Glutamatergic neuron (in vitro differentiated cells): ENCODE measurements around the gene IRGC. TPM values are rescaled to one million over a fixed set of nuclear protein-coding genes. Genes with fewer than 3 reads are reported as not detected.
"Not testable (repeated sequence)": the region's sequence is repeated elsewhere in the genome, so short reads cannot be mapped to it uniquely, and the experiment has no call there.

Experiments used
- DNase-seq: peaks from one replicate; pipeline ENCODE4 v3.0.0; 2022
- H3K27ac Mint-ChIP-seq: one replicate; pipeline ENCODE4 v1.8.0; 2020; ENCODE audit warnings: mild to moderate bottlenecking, mixed read lengths, inconsistent platforms; ENCODE audit not compliant: unreplicated experiment
- H3K27me3 Mint-ChIP-seq: one replicate; pipeline ENCODE4 v1.8.0; 2020; ENCODE audit warnings: mild to moderate bottlenecking, moderate library complexity, mixed read lengths, inconsistent platforms; ENCODE audit not compliant: unreplicated experiment
- H3K36me3 Mint-ChIP-seq: one replicate; pipeline ENCODE4 v1.8.0; 2020; ENCODE audit warnings: mild to moderate bottlenecking, mixed read lengths, inconsistent platforms; ENCODE audit not compliant: unreplicated experiment
- H3K4me1 Mint-ChIP-seq: one replicate; pipeline ENCODE4 v1.8.0; 2020; ENCODE audit warnings: mild to moderate bottlenecking, low read depth, mixed read lengths, inconsistent platforms; ENCODE audit not compliant: unreplicated experiment
- H3K4me3 Mint-ChIP-seq: one replicate; pipeline ENCODE4 v1.8.0; 2020; ENCODE audit warnings: mild to moderate bottlenecking, mixed read lengths, inconsistent platforms; ENCODE audit not compliant: unreplicated experiment
- H3K9me3 Mint-ChIP-seq: one replicate; pipeline ENCODE4 v1.8.0; 2020; ENCODE audit warnings: mild to moderate bottlenecking, moderate library complexity, mixed read lengths, inconsistent platforms; ENCODE audit not compliant: unreplicated experiment
- CTCF ChIP-seq: fragments of 200-600 bp; sonication (generic); IDR thresholded peaks from one replicate; pipeline ENCODE4 v1.5.0; 2021; ENCODE audit not compliant: partially characterized antibody, unreplicated experiment
- total RNA-seq: library from RNA; stranded (reverse); fragmentation: NEBNext Ultra II Directional; extraction: Animal tissue kit (Norgen Biotek cat#: 25700); gene quantifications from one replicate; pipeline ENCODE4 v1.2.1, GENCODE V29; 2021; ENCODE audit not compliant: unreplicated experiment

The IRGC gene
- total RNA-seq, 1 donor from 2014 or later: not detected

DNA sequence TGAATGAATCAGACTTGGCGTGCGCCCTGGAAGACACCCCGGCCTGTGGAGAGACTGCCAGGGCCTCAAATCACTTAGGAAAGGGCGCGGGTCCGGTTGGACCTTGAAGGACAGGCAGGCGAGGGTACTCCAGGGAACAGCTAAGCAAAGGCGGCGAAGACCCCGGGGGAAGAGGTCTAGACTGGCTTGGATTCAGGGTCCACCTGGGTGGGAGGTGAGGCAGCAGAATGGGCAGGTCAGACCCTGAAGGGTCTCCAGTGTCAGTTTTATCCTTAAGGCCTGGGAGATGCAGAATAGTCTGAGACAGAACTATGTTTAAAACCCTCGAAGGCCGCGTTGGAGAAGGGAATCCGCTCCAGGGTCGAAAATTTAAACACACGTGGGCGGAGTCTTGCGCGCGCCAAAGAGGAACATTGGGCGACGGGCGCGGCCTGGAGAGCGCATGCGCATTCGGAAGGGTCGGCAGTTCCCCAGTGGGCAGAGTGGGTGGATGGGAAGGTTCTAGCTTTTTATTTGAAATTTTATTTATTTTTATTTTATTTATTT lies 39.5 kb downstream of the IRGC start:
- DNase-seq: peak; percentile 84
- Mint-ChIP-seq H3K4me3 (peak overlapping the region; percentile 95), H3K4me1 (peaks cover 4% of the 10 kb centered on the region), H3K36me3 (no peaks in the 10 kb centered on the region), H3K27ac (peak overlapping the region; percentile 82), H3K9me3 (peaks cover 11% of the 10 kb centered on the region), H3K27me3 (peaks cover 9% of the 10 kb centered on the region)
- no peak for TF ChIP-seq CTCF

DNA sequence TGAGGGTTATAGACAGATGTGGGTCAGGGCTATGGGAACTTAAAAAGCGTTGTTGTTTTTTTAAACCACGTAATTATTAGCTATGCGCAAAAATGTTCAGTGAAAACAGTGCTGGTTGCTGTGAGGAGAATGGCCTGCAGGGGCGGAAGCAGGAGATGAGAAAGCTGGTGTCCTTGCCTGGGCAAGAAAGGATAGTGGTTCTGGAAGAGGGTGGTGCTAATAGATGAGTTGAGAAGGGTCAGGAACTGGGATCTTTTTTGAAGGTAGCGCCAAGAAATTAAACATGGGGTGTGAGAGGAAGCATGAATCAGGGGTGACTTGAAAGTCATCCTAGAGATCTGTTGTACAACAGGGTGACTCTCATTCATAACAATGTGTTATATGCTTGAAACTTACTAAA lies 43.6 kb downstream of the IRGC start:
- H3K27me3 Mint-ChIP-seq: peaks cover 7% of the 10 kb centered on the region
- TF ChIP-seq CTCF: no peak
- peak overlapping the region; percentile 5 for H3K27ac Mint-ChIP-seq
- peaks cover 11% of the 10 kb centered on the region for H3K9me3 Mint-ChIP-seq
- no peak overlapping the region for H3K4me3 Mint-ChIP-seq
- H3K4me1 Mint-ChIP-seq: peaks cover 2% of the 10 kb centered on the region
- no peaks in the 10 kb centered on the region for H3K36me3 Mint-ChIP-seq
- no peak for DNase-seq

DNA sequence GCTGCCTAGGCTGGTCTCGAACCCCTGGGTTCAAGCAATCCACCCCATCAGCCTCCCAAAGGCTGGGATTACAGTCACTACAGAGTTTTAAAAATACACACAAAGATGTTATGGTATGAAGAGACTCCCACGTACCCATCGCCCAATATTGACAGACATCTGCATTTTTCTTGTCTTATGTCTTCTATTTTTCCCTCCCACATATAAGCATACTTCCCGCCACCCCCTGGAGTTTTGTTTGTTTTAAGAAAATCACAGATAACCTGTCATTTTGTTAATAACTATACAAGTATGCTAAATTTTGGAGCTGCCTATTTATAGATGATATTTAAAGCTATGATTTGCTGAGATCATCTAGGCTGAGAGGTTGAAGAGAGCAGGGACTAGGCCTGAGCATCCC lies 45.1 kb downstream of the IRGC start:
- Mint-ChIP-seq H3K36me3 (no peaks in the 10 kb centered on the region), H3K4me1 (peaks cover 2% of the 10 kb centered on the region)

GRCh38 chr19:43762814-43763213 lies 46.9 kb downstream of the IRGC start:
- H3K4me3 Mint-ChIP-seq: no peak overlapping the region
- no peak for DNase-seq
- H3K4me1 Mint-ChIP-seq: peaks cover 2% of the 10 kb centered on the region
- no peaks in the 10 kb centered on the region for H3K27me3 Mint-ChIP-seq
- no peak overlapping the region for H3K27ac Mint-ChIP-seq
- no peaks in the 10 kb centered on the region for H3K36me3 Mint-ChIP-seq
- TF ChIP-seq CTCF: no peak
- H3K9me3 Mint-ChIP-seq: peaks cover 4% of the 10 kb centered on the region

More for the DNA sequence above, 45.1 kb downstream of the IRGC start:
- TF ChIP-seq CTCF: no peak
- Mint-ChIP-seq H3K27me3 (peaks cover 2% of the 10 kb centered on the region), H3K27ac (no peak overlapping the region), H3K4me3 (no peak overlapping the region), H3K9me3 (peaks cover 7% of the 10 kb centered on the region)
- DNase-seq: no peak

- Mint-ChIP-seq H3K27me3 (no peaks in the 10 kb centered on the region), H3K9me3 (peaks cover 4% of the 10 kb centered on the region), H3K4me3 (no peak overlapping the region)
These were observed 47.6 kb downstream of the IRGC start for GRCh38 chr19:43763473-43763939.

DNA sequence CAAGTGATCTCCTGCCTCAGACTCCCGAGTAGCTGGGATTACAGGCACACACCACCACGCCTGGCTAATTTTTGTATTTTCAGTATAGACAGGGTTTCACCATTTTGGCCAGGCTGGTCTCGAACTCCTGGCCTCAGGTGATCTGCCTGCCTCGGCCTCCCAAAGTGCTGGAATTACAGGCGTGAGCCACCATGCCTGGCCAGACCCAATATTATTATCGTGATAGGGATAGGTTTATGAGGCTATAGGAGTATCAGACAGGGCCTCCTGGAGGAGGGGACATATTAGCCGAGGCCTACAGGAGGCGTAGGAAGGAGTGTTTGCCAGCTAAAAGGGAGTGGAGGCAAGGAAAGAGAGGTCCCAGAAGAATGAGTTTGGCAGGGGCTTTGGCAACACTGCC lies 48.8 kb downstream of the IRGC start:
- H3K9me3 Mint-ChIP-seq, H3K36me3 Mint-ChIP-seq, H3K4me3 Mint-ChIP-seq, DNase-seq, H3K27ac Mint-ChIP-seq, H3K27me3 Mint-ChIP-seq, H3K4me1 Mint-ChIP-seq: not testable (repeated sequence)

More at GRCh38 chr19:43763473-43763939, 47.6 kb downstream of the IRGC start:
- no peak for TF ChIP-seq CTCF
- H3K27ac Mint-ChIP-seq: no peak overlapping the region
- no peak for DNase-seq
- H3K36me3 Mint-ChIP-seq: no peaks in the 10 kb centered on the region
- H3K4me1 Mint-ChIP-seq: peaks cover 2% of the 10 kb centered on the region
